GM18907 (cell line): Measurements from ENCODE around the gene KCTD17.

Experiments
- ATAC-seq: cut with Tn5 transposase; IDR thresholded peaks from one replicate; pipeline ENCODE4 v1.9.1; 2021; ENCODE audit warnings: mild to moderate bottlenecking, moderate library complexity; ENCODE audit not compliant: unreplicated experiment

Gene KCTD17

DNA sequence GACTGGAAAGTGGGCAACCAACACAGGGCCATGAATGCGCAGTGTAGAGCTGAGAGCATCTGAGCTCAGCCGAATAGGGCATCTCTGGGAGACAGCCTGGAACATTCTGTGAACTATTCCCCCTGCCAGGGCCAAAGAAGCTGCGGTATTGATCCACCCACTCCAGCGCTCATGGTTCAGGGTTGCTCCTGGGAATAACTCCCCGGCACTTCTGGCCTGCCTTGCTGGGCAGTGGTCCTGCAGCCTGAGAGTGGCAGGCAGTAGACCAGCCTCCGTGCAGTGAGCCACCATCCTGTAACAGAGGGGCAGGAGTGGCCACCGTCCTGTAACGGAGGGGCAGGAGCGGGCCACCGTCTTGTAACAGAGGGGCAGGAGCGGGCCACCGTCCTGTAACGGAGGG is 45.8 kb downstream of the KCTD17 start:
- ATAC-seq, result no peak

DNA sequence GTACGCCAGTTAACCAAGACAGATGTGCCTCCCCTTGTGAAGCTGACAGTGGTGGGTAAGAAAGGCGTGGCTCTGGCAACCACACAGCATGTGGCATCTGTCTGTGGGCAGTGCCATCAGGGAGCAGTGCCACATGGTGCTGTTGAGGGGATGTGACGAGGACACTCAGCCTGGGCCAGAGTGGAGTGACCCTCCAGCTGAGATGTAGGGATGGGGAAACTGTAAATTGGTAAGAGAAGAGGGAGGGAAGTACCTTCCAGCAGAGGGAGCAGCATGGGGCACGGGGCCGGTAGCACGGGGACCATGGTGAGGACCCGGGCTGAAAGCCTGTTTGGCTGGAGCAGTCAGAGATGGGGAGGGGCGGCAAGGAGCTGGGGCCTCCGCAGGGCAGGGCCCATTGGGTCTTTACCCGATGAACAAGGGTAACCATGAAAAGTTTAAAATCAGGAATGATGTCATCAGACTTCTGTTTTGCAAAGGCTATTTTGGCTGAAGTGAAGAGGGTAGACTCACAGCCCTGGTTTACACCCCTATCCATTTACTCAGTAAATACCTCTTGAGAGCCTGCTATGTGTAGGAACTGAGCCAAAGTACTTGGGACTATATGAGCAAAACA is 47.5 kb downstream of the KCTD17 start:
- no peak for ATAC-seq

DNA sequence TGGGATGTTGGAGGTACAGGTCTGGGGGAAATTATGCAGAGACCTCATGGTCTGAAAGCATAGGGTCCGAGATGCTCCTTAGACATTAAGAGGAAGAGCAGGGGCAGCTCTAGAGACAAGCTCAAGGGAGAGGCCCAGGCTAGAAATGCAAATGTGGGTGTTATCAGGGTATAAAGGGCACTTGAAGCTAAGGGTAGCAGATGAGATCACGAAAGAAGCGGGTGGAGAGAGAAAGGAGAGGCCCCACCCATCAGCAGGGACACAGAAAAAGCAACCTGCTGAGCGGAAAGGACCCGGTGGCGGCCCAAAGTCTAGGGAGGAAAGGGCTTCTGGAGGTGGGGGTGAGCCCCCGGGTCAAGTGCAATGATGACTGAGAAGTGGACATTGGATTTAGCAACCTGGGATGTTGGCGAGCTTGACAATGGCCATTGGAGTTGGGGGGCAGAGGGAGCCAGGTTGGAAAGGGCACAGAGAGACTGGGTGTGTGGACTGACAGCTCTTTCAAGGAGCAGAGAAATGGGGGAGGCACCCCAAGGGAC is 49.1 kb downstream of the KCTD17 start:
- ATAC-seq, result no peak

DNA sequence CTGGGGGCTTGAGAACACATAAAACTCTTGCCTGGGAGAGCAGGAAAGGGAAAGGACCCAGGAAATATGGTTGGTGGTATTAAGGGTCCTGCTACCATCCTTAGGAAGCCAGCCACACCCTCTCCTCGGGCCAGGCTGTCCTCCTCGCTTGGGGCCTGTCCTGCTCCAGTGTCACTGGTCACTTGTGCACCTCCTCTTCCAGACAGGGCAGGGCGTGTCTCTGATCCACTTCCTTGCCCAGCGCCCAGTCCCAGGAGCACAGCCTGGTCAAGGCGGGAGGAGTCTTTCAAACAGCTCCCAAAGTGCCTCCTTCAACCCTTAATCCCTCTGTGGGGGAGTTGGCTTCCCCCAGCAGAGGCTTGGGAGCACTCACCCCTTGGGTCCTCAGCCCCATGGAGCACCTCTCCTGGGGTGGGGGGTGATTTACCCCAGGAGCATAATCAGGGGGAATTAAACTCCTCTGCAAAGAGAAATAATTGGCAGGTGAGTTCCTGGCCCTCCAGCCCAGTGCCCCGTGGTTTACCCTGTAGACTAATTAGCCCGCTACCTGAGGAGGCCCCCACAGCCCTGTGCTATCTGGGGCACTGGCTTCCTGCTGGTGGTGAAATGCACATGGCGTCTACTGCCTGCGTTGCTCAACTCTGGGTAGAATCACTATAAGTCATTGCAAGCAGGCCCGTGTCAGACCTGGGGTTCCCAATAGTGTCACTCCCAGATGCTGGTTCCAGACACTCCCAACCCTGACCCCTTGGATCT is 49.9 kb downstream of the KCTD17 start:
- no peak for ATAC-seq

DNA sequence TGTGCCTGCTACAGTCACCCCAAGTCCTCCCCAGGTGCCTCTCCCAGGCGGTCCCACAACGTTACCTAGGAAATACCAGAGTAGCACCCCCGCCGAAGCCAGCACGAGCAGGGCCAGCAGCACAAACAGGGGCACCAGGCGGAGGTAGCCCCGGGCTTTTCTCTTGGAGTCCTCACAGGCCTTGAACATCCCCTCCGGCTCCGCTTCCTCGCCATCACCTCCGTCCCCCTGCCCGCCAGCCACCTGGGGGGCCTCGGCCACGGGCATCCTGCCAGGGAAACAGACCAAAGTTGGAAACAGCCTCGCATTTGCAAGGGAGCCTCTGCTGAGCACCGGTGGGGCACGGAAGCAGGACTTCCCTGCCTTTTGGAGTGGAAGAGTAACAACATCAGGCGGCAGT is 51.6 kb downstream of the KCTD17 start:
- ATAC-seq, result no peak

DNA sequence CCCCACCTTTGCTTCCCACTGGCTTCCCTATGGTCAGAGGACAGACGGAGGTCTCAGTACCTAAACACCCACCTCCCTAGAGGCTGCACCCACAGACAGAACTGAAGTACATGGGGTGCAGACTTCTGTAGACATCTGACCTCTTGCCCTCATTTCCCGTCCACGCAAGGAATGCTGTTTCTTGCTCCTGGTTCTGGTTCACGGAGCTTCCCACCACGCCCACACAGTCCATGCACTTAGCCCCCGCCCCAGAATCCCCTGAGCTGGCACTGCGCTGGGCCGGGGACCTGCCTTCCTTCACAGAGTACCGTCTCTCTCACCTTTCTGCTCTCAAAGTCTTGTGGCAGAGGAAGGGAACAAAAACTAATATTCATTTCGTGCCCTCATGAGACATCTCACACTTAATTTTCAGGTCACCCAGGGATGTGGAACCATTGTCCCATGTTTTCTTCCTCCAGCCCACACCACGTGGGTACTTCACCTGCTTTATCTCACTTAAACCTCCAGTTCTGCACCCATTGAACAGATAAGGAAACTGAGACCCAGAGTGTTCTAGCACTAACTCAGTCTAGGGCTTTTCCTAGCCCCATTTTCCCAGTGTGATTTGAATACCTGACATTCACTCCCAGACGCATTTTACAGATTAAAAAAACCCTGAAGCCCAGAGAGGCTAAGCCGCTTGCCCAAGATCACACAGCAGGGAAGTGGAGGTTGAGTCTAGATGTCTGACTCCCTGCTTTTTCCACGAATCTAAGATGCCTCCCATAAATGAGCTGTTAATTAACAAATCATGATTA is 52.3 kb downstream of the KCTD17 start:
- ATAC-seq, result no peak

DNA sequence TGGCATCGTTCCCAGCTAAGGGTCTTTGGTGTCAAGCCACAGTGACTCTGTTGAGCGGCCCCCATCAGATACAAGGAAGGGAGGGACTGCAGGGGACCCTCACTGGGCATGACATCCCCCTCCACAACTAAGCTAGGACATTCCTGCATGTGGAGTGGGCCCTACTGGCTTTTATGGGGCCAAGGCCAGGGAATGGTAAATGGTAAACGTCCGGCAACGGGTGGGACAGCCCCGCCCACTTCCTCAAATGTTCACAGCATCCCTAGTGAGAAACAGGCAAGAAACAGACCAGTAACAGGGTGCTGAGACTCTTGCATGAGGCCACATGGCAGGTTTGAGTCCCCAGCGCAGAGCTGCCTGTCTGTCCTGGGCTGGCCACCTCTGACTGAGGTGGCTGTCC is 53.6 kb downstream of the KCTD17 start:
- ATAC-seq, result no peak

DNA sequence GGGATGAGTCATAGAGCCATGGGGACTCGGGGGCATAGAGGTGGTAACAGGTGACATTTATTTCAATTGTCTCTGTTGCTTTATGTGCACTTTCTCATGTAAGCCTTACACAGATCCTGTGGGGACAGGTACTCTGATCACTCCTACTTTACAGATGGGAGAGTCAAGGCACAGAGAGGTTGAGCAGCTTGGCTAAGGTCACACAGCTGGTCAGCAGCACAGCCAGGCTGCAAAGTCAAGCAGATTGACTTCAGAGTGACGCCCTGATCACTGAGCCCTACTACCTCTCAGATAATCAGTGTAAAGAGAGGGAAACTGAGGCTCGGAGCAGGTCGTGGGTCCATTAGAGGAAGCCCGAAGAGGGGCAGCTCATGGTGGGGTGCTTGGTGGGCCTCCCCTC is 54.4 kb downstream of the KCTD17 start:
- no peak for ATAC-seq

DNA sequence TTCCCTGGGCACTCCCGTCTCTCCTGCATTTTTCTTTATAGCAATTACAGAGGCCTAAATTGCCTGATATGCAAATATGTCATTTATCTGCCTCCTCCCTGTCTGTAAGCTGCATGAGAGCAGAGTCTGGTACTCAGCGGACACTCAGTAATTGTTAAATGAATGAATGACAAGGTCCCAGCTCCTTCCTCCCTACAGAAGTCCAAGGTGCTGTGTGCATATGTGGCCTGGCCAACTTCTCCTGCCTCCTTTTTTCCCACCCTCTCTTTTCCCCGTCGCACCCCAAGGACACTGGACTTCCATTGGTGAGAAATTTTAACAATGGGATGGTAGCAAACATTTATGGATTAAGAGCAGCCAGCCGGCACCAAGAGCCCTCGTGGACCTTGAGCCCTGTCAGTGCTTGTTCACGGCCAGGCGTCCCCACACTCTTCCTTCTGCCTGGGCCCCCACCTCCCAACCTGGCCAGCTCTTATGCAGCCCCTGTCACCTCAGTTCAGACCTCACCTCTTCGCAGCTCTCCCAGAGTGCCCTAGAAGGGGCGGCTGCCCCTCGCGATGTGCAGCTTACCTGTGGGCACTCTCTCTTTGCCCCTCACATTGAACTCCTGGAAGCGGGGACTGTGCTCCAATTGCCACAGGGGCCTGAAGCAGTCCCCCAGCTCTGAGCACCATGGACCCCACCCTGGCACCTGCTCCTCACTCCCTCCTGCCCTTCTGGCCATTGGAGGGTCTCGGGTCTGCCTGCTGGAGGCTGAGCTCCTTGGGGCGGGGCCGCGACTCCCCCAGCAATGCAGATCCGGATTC is 56.5 kb downstream of the KCTD17 start:
- ATAC-seq, result no peak

DNA sequence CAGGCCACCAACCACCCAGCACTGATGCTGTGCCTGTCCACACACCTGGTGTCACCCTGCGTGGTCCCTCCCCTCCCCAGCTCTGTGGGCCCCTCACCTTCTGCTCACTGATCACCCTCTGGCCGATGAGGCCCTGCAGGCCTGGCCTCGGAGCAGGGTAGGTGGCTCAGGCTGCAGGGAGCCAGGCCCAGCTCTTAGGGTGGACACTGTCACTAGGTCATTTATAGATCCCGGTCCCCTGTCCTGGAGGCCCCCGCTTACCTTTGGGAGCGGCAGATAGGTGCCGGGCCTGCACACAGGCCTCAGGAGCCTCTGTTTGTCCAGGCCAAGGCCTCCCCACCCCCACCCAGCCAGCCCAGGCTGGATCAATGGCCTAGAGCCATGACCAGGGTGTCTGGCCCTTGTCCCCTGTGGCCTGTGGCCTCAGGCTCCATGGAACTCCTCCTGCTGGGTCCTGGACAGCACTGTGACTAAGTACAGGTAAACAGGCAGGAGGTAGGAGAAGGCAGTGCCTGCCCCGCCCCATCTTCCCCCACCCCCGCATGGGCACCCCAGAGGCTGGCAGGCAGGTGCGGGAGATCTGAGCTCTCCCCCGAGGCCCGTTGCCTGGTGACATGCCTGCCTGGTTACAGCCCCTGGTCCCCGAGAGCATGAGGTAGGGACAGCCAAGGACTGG is 57.8 kb downstream of the KCTD17 start, which contains the start of gene TMPRSS6:
TMPRSS6 (minus strand) TSS at position 472 of the 676 bp plus-strand sequence. CDS start 6,296 bp downstream, outside the sequence.
- ATAC-seq, result no peak

DNA sequence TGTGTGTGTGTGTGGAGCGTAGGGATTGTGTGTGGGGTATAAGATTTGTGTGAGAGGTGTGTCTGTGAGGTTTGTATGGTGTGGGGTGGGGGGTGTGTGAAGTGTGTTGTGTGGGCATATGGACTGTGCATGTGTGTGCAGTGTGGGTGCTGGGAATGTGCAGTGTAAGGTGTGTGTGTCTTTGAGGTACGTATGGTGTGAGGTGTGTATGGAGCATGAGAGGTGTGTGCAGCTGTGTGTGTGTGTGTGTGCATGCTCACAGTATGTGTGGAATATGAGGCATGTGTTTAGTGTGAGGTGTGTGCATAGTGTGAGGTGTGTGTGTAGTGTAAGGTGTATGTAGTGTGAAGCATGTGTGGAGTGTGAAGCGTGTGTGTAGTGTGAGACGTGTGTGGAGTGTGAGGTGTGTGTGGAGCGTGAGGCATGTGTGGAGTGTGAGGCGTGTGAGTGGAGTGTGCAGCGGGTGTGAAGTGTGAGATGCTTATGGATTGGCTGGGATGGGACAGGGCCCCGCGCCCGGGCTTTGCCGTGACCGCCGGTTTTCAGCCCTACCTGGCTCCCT is 59.7 kb downstream of the KCTD17 start:
- ATAC-seq, result no peak

DNA sequence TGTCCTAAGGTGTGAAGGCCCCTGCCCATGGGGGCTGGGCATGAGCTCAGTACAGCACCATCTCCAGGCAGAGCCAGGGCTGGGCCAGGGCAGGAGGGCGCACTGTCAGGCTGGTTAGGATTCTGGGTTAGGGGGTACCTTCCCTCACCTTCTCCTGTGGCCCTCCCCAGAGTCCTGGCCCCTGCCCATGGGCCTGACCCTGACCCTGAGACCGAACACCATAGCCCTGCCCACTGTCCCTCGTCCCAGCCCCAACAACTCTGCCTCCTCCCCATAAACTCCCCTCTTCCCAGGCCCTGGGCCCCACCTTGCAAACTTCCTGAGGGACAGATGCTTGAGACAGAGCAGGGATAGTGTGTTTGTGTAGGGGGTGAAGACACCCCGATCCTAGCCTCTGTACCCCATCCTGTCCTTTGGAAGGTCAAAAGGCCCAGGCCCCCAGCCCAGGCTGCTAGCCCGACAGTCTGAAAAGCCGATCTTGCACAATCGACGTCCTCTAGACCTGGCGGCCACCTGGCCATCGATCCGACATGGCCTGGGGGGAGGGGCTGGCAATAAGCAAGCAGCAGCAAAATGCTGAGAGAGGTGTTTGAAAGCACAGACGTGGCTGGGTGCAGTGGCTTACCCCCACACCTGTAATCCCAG is 60.7 kb downstream of the KCTD17 start:
- no peak for ATAC-seq
